ENCODE data around the gene LRIG2.

The LRIG2 gene

DNA sequence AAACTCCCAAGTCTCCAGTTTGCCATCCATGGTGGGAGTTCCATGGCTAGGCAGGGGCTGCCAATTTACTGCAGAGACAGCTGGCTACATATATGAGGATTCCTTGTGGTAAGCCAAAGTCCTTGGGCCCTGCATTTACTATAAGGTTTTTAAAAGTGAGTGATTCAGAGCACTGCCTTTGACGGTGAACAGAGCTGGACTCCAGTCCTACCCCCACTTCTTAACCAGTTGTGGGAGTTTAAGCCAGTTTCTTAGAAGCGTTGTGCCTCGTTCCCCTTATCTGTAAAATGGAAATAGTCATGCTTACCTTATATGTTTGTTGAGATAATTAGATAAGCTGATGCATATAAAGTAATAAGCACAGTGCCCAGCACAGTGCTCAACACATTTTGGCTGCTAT is 64.6 kb downstream of the LRIG2 start:
- Histone ChIP-seq H3K36me3 (ENCODE audit: low read length) (no peaks in the 10 kb centered on the region), H2AFZ (ENCODE audit: low read depth, low read length, severe bottlenecking) (no peak overlapping the region), H3K4me2 (ENCODE audit: low read depth, low read length, poor library complexity, severe bottlenecking) (no peak overlapping the region)

DNA sequence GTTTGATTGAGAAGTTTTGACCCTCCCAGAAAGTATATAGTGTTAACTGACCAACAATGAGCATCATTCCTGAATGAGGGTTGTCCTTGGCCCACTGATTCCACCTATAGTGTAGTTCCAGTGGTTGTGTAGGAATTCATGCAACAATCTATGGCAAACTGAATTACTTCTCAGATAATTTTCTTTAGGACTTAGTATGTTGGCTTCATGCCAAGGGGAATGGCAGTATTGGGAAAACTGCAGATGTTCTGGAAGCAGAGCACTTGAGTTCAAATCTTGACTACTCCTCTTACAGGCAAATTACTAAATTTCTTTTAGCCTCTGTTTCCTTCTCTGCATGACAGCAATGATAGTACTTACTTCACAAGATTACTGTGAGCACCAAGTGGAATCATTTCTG is 65.8 kb downstream of the LRIG2 start:
- Histone ChIP-seq H3K27me3 (ENCODE audit: low read length) (no peaks in the 10 kb centered on the region), H3K4me3 (ENCODE audit: insufficient read depth, low read length, poor library complexity, severe bottlenecking) (no peak overlapping the region), H4K20me1 (ENCODE audit: low read depth, low read length) (no peaks in the 10 kb centered on the region), H3K4me2 (ENCODE audit: low read depth, low read length, poor library complexity, severe bottlenecking) (no peak overlapping the region), H3K9me3 (ENCODE audit: insufficient read depth, low read length) (no peaks in the 10 kb centered on the region), H3K27ac (ENCODE audit: low read depth, low read length) (no peak overlapping the region), H3K36me3 (ENCODE audit: low read length) (no peaks in the 10 kb centered on the region), H3F3A (ENCODE audit: insufficient read depth) (no peaks in the 10 kb centered on the region), H3K9ac (ENCODE audit: low read length) (no peak overlapping the region), H3K9me2 (replicated peaks; ENCODE audit: insufficient read depth, low read length) (no peaks in the 10 kb centered on the region), H3K79me2 (ENCODE audit: insufficient read depth, low read length) (no peaks in the 10 kb centered on the region), H2AFZ (ENCODE audit: low read depth, low read length, severe bottlenecking) (no peak overlapping the region)
- TF ChIP-seq EZH2phosphoT487 (conservative IDR thresholded peaks at IDR 0.05; ENCODE audit: low read length) (no peak), CTCF (IDR thresholded peaks at IDR 0.05; ENCODE audit: insufficient read depth, low read length, poor library complexity, severe bottlenecking) (no peak)

More for the DNA sequence above, 64.6 kb downstream of the LRIG2 start:
- Histone ChIP-seq H3K79me2 (ENCODE audit: insufficient read depth, low read length) (no peaks in the 10 kb centered on the region), H3K27ac (ENCODE audit: low read depth, low read length) (no peak overlapping the region), H3F3A (ENCODE audit: insufficient read depth) (no peaks in the 10 kb centered on the region), H3K9me2 (replicated peaks; ENCODE audit: insufficient read depth, low read length) (no peaks in the 10 kb centered on the region), H4K20me1 (ENCODE audit: low read depth, low read length) (no peaks in the 10 kb centered on the region), H3K9ac (ENCODE audit: low read length) (no peak overlapping the region), H3K27me3 (ENCODE audit: low read length) (no peaks in the 10 kb centered on the region), H3K4me3 (ENCODE audit: insufficient read depth, low read length, poor library complexity, severe bottlenecking) (no peak overlapping the region), H3K9me3 (ENCODE audit: insufficient read depth, low read length) (no peaks in the 10 kb centered on the region)
- TF ChIP-seq EZH2phosphoT487 (conservative IDR thresholded peaks at IDR 0.05; ENCODE audit: low read length) (no peak), CTCF (IDR thresholded peaks at IDR 0.05; ENCODE audit: insufficient read depth, low read length, poor library complexity, severe bottlenecking) (no peak)

GRCh38 chr1:113140176-113140575 is 67.2 kb downstream of the LRIG2 start:
- no peak for TF ChIP-seq EZH2phosphoT487 (conservative IDR thresholded peaks at IDR 0.05; ENCODE audit: low read length)
- no peak for TF ChIP-seq CTCF (IDR thresholded peaks at IDR 0.05; ENCODE audit: insufficient read depth, low read length, poor library complexity, severe bottlenecking)

More at GRCh38 chr1:113140176-113140575, 67.2 kb downstream of the LRIG2 start:
- Histone ChIP-seq H4K20me1 (ENCODE audit: low read depth, low read length) (no peaks in the 10 kb centered on the region), H3K27ac (ENCODE audit: low read depth, low read length) (no peak overlapping the region), H3K36me3 (ENCODE audit: low read length) (no peaks in the 10 kb centered on the region), H3K4me3 (ENCODE audit: insufficient read depth, low read length, poor library complexity, severe bottlenecking) (no peak overlapping the region), H3K9me2 (replicated peaks; ENCODE audit: insufficient read depth, low read length) (no peaks in the 10 kb centered on the region), H3K9me3 (ENCODE audit: insufficient read depth, low read length) (no peaks in the 10 kb centered on the region), H3F3A (ENCODE audit: insufficient read depth) (no peaks in the 10 kb centered on the region), H3K9ac (ENCODE audit: low read length) (no peak overlapping the region), H3K27me3 (ENCODE audit: low read length) (no peaks in the 10 kb centered on the region), H2AFZ (ENCODE audit: low read depth, low read length, severe bottlenecking) (no peak overlapping the region), H3K79me2 (ENCODE audit: insufficient read depth, low read length) (no peaks in the 10 kb centered on the region), H3K4me2 (ENCODE audit: low read depth, low read length, poor library complexity, severe bottlenecking) (no peak overlapping the region)
